Neural cell (in vitro differentiated cells): ENCODE results near the gene AGTPBP1.

Experiments
- EZH2 ChIP-seq: fragments of 200-600, 300-800 bp; shearing (Covaris generic), sonication (generic); IDR thresholded peaks from 2 replicates; pipeline ENCODE4 v1.6.1; 2014; ENCODE audit warnings: antibody characterized with exemption, low read length, borderline replicate concordance, mild to moderate bottlenecking; ENCODE audit not compliant: insufficient read depth, poor library complexity, severe bottlenecking
- MXI1 ChIP-seq: fragments of 450-650 bp; conservative IDR thresholded peaks from 2 replicates; pipeline ENCODE4 v1.6.1; 2014; ENCODE audit warnings: antibody characterized with exemption, mild to moderate bottlenecking; ENCODE audit not compliant: poor library complexity, severe bottlenecking
- POLR2AphosphoS5 ChIP-seq: IDR thresholded peaks from 2 replicates; pipeline ENCODE4 v1.6.1; 2012
- RAD21 ChIP-seq: fragments of 450-650 bp; conservative IDR thresholded peaks from 2 replicates; pipeline ENCODE4 v1.6.1; 2014; ENCODE audit warnings: antibody characterized with exemption, mild to moderate bottlenecking, moderate library complexity
- SMC3 ChIP-seq: fragments of 450-650 bp; conservative IDR thresholded peaks from 2 replicates; pipeline ENCODE4 v1.6.1; 2014; ENCODE audit warnings: antibody characterized with exemption, mild to moderate bottlenecking, moderate library complexity; ENCODE audit not compliant: poor library complexity
- TAF1 ChIP-seq: IDR thresholded peaks from 2 replicates; pipeline ENCODE4 v1.6.1; 2012; ENCODE audit warnings: low read depth
- TF ChIP-seq, protein P1 (sequence below): fragments of 450-650 bp; IDR thresholded peaks from 2 replicates; pipeline ENCODE4 v1.5.1; 2014; ENCODE audit warnings: antibody characterized with exemption, mild to moderate bottlenecking, moderate library complexity; ENCODE audit not compliant: poor library complexity, severe bottlenecking
- TF ChIP-seq, protein P2 (sequence below): IDR thresholded peaks from 2 replicates; pipeline ENCODE4 v1.6.1; 2012; ENCODE audit warnings: borderline replicate concordance

DNA sequence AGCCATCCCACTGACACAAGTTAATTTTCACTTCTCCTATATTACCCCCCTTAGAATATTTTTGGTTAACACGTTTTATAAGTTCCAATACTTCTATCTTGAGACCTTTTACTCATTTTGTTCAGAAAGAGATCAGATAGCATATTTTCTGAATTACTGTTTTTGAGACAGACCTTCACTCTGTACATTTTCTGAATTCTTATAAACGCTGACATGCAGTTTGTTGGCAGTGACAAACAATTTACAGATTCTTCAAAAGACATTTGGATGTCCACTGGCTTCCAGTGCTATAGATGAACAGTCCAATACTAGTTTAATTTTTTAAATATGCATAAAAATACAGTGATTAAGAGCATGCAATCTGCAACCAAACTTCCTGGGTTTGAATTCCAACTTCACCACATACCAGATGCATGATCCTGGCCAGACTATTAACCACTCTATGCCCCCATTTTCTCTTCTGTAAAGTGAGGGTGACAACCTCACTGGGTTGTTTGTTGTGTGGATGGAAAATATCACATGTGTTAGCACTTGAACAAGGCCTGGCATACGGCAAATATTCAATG is 142.1 kb downstream of the AGTPBP1 start:
- TF ChIP-seq, protein P1, sequence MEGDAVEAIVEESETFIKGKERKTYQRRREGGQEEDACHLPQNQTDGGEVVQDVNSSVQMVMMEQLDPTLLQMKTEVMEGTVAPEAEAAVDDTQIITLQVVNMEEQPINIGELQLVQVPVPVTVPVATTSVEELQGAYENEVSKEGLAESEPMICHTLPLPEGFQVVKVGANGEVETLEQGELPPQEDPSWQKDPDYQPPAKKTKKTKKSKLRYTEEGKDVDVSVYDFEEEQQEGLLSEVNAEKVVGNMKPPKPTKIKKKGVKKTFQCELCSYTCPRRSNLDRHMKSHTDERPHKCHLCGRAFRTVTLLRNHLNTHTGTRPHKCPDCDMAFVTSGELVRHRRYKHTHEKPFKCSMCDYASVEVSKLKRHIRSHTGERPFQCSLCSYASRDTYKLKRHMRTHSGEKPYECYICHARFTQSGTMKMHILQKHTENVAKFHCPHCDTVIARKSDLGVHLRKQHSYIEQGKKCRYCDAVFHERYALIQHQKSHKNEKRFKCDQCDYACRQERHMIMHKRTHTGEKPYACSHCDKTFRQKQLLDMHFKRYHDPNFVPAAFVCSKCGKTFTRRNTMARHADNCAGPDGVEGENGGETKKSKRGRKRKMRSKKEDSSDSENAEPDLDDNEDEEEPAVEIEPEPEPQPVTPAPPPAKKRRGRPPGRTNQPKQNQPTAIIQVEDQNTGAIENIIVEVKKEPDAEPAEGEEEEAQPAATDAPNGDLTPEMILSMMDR: no peak
- TF ChIP-seq, protein P2, sequence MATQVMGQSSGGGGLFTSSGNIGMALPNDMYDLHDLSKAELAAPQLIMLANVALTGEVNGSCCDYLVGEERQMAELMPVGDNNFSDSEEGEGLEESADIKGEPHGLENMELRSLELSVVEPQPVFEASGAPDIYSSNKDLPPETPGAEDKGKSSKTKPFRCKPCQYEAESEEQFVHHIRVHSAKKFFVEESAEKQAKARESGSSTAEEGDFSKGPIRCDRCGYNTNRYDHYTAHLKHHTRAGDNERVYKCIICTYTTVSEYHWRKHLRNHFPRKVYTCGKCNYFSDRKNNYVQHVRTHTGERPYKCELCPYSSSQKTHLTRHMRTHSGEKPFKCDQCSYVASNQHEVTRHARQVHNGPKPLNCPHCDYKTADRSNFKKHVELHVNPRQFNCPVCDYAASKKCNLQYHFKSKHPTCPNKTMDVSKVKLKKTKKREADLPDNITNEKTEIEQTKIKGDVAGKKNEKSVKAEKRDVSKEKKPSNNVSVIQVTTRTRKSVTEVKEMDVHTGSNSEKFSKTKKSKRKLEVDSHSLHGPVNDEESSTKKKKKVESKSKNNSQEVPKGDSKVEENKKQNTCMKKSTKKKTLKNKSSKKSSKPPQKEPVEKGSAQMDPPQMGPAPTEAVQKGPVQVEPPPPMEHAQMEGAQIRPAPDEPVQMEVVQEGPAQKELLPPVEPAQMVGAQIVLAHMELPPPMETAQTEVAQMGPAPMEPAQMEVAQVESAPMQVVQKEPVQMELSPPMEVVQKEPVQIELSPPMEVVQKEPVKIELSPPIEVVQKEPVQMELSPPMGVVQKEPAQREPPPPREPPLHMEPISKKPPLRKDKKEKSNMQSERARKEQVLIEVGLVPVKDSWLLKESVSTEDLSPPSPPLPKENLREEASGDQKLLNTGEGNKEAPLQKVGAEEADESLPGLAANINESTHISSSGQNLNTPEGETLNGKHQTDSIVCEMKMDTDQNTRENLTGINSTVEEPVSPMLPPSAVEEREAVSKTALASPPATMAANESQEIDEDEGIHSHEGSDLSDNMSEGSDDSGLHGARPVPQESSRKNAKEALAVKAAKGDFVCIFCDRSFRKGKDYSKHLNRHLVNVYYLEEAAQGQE: no peak
- no peak for TF ChIP-seq TAF1
- no peak for TF ChIP-seq RAD21
- TF ChIP-seq EZH2: no peak
- TF ChIP-seq POLR2AphosphoS5: no peak
- no peak for TF ChIP-seq SMC3
- TF ChIP-seq MXI1: no peak
